Omental fat pad (tissue), 4 donors: ENCODE measurements around the gene CCDC167. TPM values are rescaled to one million over a fixed set of nuclear protein-coding genes. Genes with fewer than 3 reads are reported as not detected.

Source experiments
- ATAC-seq: fragments of 150-250 bp; one replicate; pipeline ENCODE4 v1.9.1; 2016; ENCODE audit warnings: mild to moderate bottlenecking, moderate library complexity; ENCODE audit not compliant: low FRiP score
- DNase-seq: peaks from one replicate; pipeline ENCODE4 v3.0.0-alpha.2; 2019; ENCODE audit warnings: low spot score
- total RNA-seq, 4 donors: library from RNA; depleted of rRNA; stranded (reverse); fragments of >200 nt; gene quantifications; one replicate each; pipeline ENCODE4 v1.1.0, GENCODE V29; 2016
- TF ChIP-seq, protein P1 (sequence below), 3 donors: fragments of 450-650 bp; IDR thresholded peaks; one replicate each; pipeline ENCODE4 v1.5.1; 2016 to 2017; ENCODE audit warnings: antibody characterized with exemption in 3 of 3, mild to moderate bottlenecking in 3 of 3, moderate library complexity in 2 of 3

Gene CCDC167
- total RNA-seq, 4 donors from 2014 or later, result 16.0 to 24.0 (median 20.0) TPM

GRCh38 chr6:37536491-37537190 is 36.9 kb upstream of the CCDC167 start:
- DNase-seq (no peak), ATAC-seq (no peak)
- TF ChIP-seq, protein P1, sequence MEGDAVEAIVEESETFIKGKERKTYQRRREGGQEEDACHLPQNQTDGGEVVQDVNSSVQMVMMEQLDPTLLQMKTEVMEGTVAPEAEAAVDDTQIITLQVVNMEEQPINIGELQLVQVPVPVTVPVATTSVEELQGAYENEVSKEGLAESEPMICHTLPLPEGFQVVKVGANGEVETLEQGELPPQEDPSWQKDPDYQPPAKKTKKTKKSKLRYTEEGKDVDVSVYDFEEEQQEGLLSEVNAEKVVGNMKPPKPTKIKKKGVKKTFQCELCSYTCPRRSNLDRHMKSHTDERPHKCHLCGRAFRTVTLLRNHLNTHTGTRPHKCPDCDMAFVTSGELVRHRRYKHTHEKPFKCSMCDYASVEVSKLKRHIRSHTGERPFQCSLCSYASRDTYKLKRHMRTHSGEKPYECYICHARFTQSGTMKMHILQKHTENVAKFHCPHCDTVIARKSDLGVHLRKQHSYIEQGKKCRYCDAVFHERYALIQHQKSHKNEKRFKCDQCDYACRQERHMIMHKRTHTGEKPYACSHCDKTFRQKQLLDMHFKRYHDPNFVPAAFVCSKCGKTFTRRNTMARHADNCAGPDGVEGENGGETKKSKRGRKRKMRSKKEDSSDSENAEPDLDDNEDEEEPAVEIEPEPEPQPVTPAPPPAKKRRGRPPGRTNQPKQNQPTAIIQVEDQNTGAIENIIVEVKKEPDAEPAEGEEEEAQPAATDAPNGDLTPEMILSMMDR (IDR thresholded peaks at IDR 0.05), result no peak

GRCh38 chr6:37535759-37536490 is 36.2 kb upstream of the CCDC167 start:
- TF ChIP-seq, protein P1 (IDR thresholded peaks at IDR 0.05), result no peak
- DNase-seq (no peak), ATAC-seq (no peak)

DNA sequence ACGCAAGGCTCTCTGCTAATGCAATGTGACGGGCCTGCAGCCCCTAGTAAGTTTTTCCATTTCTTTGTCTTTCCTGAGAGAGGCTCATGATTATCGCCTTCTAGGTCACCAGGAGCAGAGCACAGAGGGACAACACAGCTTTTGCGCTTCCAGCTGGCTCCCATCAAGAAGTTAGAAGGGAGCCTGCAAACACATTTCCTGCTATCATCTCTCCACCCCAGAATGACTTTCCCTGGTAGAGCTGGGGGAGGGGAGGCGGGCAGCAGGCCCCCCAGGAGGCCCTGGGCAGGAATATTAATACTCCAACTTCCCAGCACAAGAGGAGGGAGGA is 35.7 kb upstream of the CCDC167 start:
- DNase-seq (no peak), ATAC-seq (no peak)
- TF ChIP-seq, protein P1 (IDR thresholded peaks at IDR 0.05), result no peak

DNA sequence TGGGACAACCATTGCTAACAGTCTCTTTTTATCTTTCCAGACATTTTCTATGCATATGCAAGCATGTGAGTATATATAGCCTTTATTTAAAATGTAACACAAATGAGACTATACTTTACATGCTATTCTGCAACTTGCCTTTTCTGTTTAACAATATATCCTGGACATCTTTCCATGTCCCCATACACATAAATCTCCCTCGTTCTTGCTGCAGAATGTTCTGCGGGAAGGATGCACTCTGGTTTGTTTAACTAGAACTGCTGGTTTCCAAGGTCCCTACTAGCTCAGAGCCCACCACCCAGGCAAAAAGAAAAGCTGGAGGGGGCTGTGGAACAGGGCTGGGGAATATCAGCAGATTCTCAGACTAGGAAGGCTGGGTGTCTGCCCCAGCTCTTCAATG is 35.2 kb upstream of the CCDC167 start:
- TF ChIP-seq, protein P1 (IDR thresholded peaks at IDR 0.05), result no peak
- DNase-seq (no peak), ATAC-seq (no peak)

- ATAC-seq (no peak), DNase-seq (no peak)
- TF ChIP-seq, protein P1 (IDR thresholded peaks at IDR 0.05), result no peak
Measured at GRCh38 chr6:37532122-37532521, 32.4 kb upstream of the CCDC167 start.

DNA sequence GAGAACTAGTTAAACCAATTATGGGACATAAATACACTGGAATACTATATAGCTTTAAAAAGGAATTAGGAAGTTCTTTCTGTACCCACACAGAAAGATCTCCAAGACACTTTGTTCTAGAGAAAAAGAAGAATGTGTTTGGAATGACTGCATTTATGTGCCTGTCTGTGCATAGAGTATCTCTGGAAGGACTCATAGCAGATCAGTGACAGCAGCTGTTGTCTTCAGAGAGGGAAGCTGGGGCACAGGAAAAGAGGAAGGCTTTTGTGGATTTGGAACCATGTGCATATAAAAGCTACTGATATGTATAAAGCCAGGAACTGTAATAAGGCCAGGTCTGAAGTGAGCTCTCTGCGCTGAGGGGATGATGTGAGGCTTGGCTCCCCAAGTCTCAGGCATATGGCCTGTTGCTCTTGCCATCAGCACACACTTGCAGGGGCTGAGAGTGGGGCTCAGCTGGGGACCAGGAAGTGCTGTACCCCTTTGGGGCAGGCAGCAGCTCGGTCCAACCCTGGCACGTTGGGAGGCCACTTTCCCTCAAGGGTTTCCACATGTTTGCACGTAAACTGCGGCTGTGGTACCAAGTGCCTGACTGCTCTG is 31.8 kb upstream of the CCDC167 start:
- DNase-seq (no peak), ATAC-seq (no peak)
- TF ChIP-seq, protein P1 (IDR thresholded peaks at IDR 0.05), result no peak
